ENCODE results near the gene ZNF624.

The ZNF624 gene

GRCh38 chr17:16593356-16594102 is 60.1 kb downstream of the ZNF624 start:
- DNase-seq = no peak

DNA sequence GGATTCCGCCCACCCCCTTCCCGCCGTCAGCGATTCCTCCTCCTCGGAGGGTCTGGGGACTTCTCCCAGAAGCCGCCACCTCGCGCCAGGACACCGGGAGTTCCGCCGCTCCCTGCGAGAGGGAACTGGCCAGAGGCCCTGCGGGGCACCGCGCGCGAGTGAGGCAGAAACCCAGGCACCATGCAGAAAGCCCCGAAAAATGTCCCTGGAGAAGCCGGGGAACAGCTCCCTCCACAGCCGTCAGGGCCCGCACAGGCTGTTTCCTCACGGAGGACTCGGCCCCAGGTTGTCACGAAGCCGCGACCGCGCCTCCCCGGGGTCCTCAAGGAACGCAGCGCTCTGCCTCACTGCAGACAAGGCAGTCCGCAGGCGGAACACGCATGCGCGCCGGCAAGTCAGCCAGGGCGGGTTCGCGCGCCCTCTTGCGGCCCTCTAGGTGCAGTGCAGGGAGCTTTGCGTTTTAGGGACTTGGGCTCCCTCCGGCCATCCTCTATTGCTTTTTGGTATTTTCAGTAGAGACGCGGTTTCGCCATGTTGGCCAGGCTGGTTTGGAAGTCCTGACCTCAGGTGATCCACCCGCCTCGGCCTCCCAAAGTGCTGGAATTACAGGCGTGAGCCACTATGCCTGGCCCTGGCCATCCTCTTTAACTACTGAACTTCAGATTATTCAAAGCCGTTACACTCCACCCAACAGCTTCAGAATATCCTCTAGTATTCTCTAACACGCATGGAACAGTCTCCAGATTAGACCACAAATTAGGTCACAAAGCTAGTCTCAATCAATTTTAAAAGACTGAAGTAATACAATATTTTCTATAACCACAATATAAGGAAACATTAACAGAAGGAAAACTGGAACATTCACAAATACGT is 64.3 kb downstream of the ZNF624 start:
- peak; percentile 89 for DNase-seq

DNA sequence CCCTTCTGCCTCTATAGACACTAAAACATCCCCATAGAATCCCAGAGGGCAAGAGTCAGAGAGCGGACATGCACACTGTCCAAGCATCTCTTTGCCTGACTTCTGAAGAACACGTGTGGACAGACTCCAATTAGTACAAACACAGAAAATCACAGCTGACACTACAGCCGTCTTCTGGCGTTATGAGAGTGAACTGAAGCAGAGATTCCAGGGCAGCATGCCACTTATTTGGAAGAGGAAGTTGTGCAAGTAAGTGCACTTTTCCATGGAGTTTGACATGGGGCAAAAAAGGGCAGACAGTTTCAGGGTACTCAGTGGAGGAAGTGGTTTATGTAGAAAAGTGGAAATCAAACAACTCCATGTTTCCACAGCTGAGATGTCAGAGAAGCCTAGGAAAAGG is 67.9 kb downstream of the ZNF624 start:
- DNase-seq = no peak

- DNase-seq = peak; percentile 90
Measured at GRCh38 chr17:16584273-16584995, 69.2 kb downstream of the ZNF624 start.

DNA sequence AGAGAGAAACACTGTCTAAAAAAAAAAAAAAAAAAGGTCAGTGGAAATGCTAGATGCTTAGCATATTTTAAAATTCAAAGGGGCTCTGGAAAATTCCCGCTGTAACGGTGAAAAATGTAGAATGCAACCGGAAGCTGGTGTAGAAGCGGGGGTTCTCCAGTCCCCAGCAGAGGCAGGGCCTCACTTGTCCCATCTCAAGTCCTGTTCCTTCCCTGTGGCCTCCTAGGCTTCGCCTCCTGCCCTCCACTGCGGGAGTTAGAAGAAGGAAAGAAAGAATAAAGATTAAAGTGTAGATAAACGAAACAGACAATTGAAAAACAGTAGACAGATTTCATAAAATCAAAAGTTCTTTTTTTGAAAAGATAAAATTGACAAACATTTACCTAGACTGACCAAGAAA is 69.9 kb downstream of the ZNF624 start:
- DNase-seq = no peak

GRCh38 chr17:16573466-16573865 is 80.2 kb downstream of the ZNF624 start:
- no peak for DNase-seq

Data from CD4-positive, alpha-beta T cell treated with Interleukin-4 for 4 hours (primary cell).